Smooth muscle cell (in vitro differentiated cells): ENCODE measurements around the gene FAM24B. TPM values are rescaled to one million over a fixed set of nuclear protein-coding genes. Genes with fewer than 3 reads are reported as not detected.

Experiments
- DNase-seq: peaks from one replicate; lab custom pipeline; 2025; ENCODE audit not compliant: unreplicated experiment; lab: John Stamatoyannopoulos, UW
- H2AFZ ChIP-seq: fragments of 200-600 bp; sonication (generic); 2 replicates; pipeline ENCODE4 v1.6.0; 2016; ENCODE audit warnings: antibody characterized with exemption, low read depth, mild to moderate bottlenecking
- H3F3A ChIP-seq: fragments of 200-600 bp; sonication (generic); 2 replicates; pipeline ENCODE4 v1.6.0; 2017; ENCODE audit warnings: antibody characterized with exemption, low read depth
- H3K27ac ChIP-seq: fragments of 200-600 bp; sonication (generic); 2 replicates; pipeline ENCODE4 v1.5.1; 2016; ENCODE audit warnings: low read depth, mild to moderate bottlenecking
- H3K27me3 ChIP-seq: fragments of 200-600 bp; sonication (generic); 2 replicates; pipeline ENCODE4 v1.6.1; 2016; ENCODE audit warnings: low read depth, mild to moderate bottlenecking
- H3K36me3 ChIP-seq: fragments of 200-600 bp; sonication (generic); 2 replicates; pipeline ENCODE4 v1.5.1; 2016; ENCODE audit warnings: low read depth
- H3K4me1 ChIP-seq: fragments of 200-600 bp; sonication (generic); 2 replicates; pipeline ENCODE4 v1.5.1; 2016; ENCODE audit warnings: low read depth
- H3K4me2 ChIP-seq: fragments of 200-600 bp; sonication (generic); 2 replicates; pipeline ENCODE4 v1.6.0; 2016; ENCODE audit warnings: mild to moderate bottlenecking
- H3K4me3 ChIP-seq: fragments of 200-600 bp; sonication (generic); 2 replicates; pipeline ENCODE4 v1.5.1; 2016; ENCODE audit warnings: mild to moderate bottlenecking
- H3K79me2 ChIP-seq: fragments of 200-600 bp; sonication (generic); 2 replicates; pipeline ENCODE4 v1.6.0; 2016; ENCODE audit warnings: low read depth, mild to moderate bottlenecking
- H3K9ac ChIP-seq: fragments of 200-600 bp; sonication (generic); 2 replicates; pipeline ENCODE4 v1.6.0; 2016; ENCODE audit warnings: low read depth
- H3K9me3 ChIP-seq: fragments of 200-600 bp; sonication (generic); replicated peaks from 2 replicates; pipeline ENCODE4 v1.5.1; 2016; ENCODE audit warnings: low read depth
- H4K20me1 ChIP-seq: fragments of 200-600 bp; sonication (generic); 2 replicates; pipeline ENCODE4 v1.6.0; 2016; ENCODE audit warnings: low read depth
- WGBS: methylation state at CpG from one replicate; pipeline ENCODE4 v1.1.7; 2016; ENCODE audit warnings: low lambda C conversion rate; 5-methylcytosine and 5-hydroxymethylcytosine counted together
- polyA plus RNA-seq: library from polyadenylated mRNA; unstranded; fragments of >200 nt; fragmentation: Nextera tagmentation; extraction: Ambion mirVana; gene quantifications from 2 replicates; pipeline ENCODE4 v1.2.1, GENCODE V29; 2016
- total RNA-seq: library from RNA; depleted of rRNA; stranded (reverse); fragments of >200 nt; gene quantifications from 2 replicates; pipeline ENCODE4 v1.2.3, GENCODE V29; 2014
- TF ChIP-seq, protein P1 (sequence below): fragments of 200-600 bp; sonication (generic); IDR thresholded peaks from 2 replicates; pipeline ENCODE4 v1.5.1; 2017; ENCODE audit warnings: borderline replicate concordance, mild to moderate bottlenecking, antibody characterized with exemption; ENCODE audit not compliant: insufficient read depth, poor library complexity, severe bottlenecking

Gene FAM24B
- total and polyA plus RNA-seq, 2 experiments from 2014 or later = not detected

- H3K9ac ChIP-seq = no peak overlapping the region
- WGBS = 81% methylated on average over 2 of the region's 2 CpGs
- no peaks in the 10 kb centered on the region for H3K9me3 ChIP-seq
- DNase-seq = no peak
- H3K36me3 ChIP-seq = no peaks in the 10 kb centered on the region
- no peak overlapping the region for H3K4me3 ChIP-seq
- no peaks in the 10 kb centered on the region for H3F3A ChIP-seq
- no peak overlapping the region for H2AFZ ChIP-seq
- H3K4me1 ChIP-seq = no peaks in the 10 kb centered on the region
- H3K79me2 ChIP-seq = no peaks in the 10 kb centered on the region
- no peaks in the 10 kb centered on the region for H3K27me3 ChIP-seq
- no peaks in the 10 kb centered on the region for H4K20me1 ChIP-seq
- H3K27ac ChIP-seq = no peak overlapping the region
- H3K4me2 ChIP-seq = no peak overlapping the region
- TF ChIP-seq, protein P1, sequence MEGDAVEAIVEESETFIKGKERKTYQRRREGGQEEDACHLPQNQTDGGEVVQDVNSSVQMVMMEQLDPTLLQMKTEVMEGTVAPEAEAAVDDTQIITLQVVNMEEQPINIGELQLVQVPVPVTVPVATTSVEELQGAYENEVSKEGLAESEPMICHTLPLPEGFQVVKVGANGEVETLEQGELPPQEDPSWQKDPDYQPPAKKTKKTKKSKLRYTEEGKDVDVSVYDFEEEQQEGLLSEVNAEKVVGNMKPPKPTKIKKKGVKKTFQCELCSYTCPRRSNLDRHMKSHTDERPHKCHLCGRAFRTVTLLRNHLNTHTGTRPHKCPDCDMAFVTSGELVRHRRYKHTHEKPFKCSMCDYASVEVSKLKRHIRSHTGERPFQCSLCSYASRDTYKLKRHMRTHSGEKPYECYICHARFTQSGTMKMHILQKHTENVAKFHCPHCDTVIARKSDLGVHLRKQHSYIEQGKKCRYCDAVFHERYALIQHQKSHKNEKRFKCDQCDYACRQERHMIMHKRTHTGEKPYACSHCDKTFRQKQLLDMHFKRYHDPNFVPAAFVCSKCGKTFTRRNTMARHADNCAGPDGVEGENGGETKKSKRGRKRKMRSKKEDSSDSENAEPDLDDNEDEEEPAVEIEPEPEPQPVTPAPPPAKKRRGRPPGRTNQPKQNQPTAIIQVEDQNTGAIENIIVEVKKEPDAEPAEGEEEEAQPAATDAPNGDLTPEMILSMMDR = no peak
These were observed 64.9 kb downstream of the FAM24B start for GRCh38 chr10:122814493-122814892.

DNA sequence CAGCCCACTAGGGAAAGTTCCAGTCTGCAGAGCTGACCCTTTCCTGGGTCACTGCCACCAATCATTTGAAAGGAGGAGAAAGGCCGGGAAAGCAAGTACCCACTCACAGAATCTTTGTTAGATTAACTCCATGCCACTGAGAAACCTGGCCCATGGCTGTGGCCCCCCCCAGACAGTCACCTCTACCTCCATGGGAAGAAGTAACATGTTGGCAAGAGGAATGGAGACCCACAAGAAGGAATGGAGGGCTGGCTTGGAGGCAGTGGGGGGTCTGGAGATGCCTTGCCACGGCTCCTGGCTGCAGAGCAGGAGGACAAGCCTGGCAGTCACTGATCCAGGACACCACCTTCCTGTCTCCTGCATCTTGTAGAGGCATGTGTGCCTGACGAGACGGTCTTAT is 66.6 kb downstream of the FAM24B start:
- Histone ChIP-seq H3K36me3 (no peaks in the 10 kb centered on the region), H4K20me1 (no peaks in the 10 kb centered on the region), H3K4me3 (no peak overlapping the region), H3K27me3 (no peaks in the 10 kb centered on the region), H2AFZ (no peak overlapping the region), H3K4me2 (no peak overlapping the region), H3K4me1 (no peaks in the 10 kb centered on the region), H3F3A (no peaks in the 10 kb centered on the region), H3K79me2 (no peaks in the 10 kb centered on the region), H3K27ac (no peak overlapping the region), H3K9me3 (no peaks in the 10 kb centered on the region), H3K9ac (no peak overlapping the region)
- TF ChIP-seq, protein P1 = no peak
- DNase-seq = no peak
- 80% methylated on average over 4 of the region's 4 CpGs for WGBS

- H3K79me2 ChIP-seq = no peaks in the 10 kb centered on the region
- H3K4me2 ChIP-seq = no peak overlapping the region
- H3K4me1 ChIP-seq = no peaks in the 10 kb centered on the region
- no peaks in the 10 kb centered on the region for H3F3A ChIP-seq
- H3K27me3 ChIP-seq = no peaks in the 10 kb centered on the region
- H2AFZ ChIP-seq = no peak overlapping the region
- H3K36me3 ChIP-seq = no peaks in the 10 kb centered on the region
- no peak overlapping the region for H3K9ac ChIP-seq
- no peaks in the 10 kb centered on the region for H4K20me1 ChIP-seq
- no peak overlapping the region for H3K27ac ChIP-seq
- WGBS = 90% methylated on average over 7 of the region's 7 CpGs
- no peak overlapping the region for H3K4me3 ChIP-seq
- no peak for DNase-seq
- H3K9me3 ChIP-seq = no peaks in the 10 kb centered on the region
- TF ChIP-seq, protein P1 = no peak
These were observed 77.1 kb downstream of the FAM24B start for GRCh38 chr10:122802282-122802681.

Other genes with a start within 250 kb of the FAM24B start
- gene C10orf120, start 179.7 kb downstream of the FAM24B start, total RNA-seq = not detected in 2 replicates
- not detected in 2 replicates for gene C10orf120, start 179.7 kb downstream of the FAM24B start, polyA plus RNA-seq
- 0.18 and 0.72 TPM in 2 replicates for gene CUZD1, start 33.7 kb downstream of the FAM24B start, total RNA-seq
- 0.34 TPM in 1 of 2 replicates, not detected in the other for gene CUZD1, start 33.7 kb downstream of the FAM24B start, polyA plus RNA-seq
- gene FAM24A, start 31.0 kb upstream of the FAM24B start, total RNA-seq = not detected in 2 replicates
- not detected in 2 replicates for gene FAM24A, start 31.0 kb upstream of the FAM24B start, polyA plus RNA-seq
- 12.6 and 15.3 TPM in 2 replicates for gene C10orf88, start 74.6 kb upstream of the FAM24B start, total RNA-seq
- gene C10orf88, start 74.6 kb upstream of the FAM24B start, polyA plus RNA-seq = 9.9 and 12.0 TPM in 2 replicates
- gene PSTK, start 100.8 kb upstream of the FAM24B start, total RNA-seq = 7.5 and 14.2 TPM in 2 replicates
- gene PSTK, start 100.8 kb upstream of the FAM24B start, polyA plus RNA-seq = 7.0 and 7.3 TPM in 2 replicates
- 6.2 and 6.6 TPM in 2 replicates for gene IKZF5, start 129.2 kb upstream of the FAM24B start, total RNA-seq
- 5.6 and 7.3 TPM in 2 replicates for gene IKZF5, start 129.2 kb upstream of the FAM24B start, polyA plus RNA-seq
- 3.2 and 3.6 TPM in 2 replicates for gene ACADSB, start 129.4 kb upstream of the FAM24B start, total RNA-seq
- 2.9 and 6.1 TPM in 2 replicates for gene ACADSB, start 129.4 kb upstream of the FAM24B start, polyA plus RNA-seq